HG02943 (cell line): ENCODE measurements around the gene ELOVL2.
"Not testable (repeated sequence)": the region's sequence is repeated elsewhere in the genome, so short reads cannot be mapped to it uniquely, and the experiment has no call there.

Source experiments
- ATAC-seq: cut with Tn5 transposase; IDR thresholded peaks from one replicate; pipeline ENCODE4 v1.9.1; 2021; ENCODE audit warnings: mild to moderate bottlenecking, low read depth, moderate library complexity; ENCODE audit not compliant: unreplicated experiment

Gene ELOVL2

GRCh38 chr6:11025921-11026635 is 18.0 kb downstream of the ELOVL2 start:
- peak; percentile 84 for ATAC-seq

DNA sequence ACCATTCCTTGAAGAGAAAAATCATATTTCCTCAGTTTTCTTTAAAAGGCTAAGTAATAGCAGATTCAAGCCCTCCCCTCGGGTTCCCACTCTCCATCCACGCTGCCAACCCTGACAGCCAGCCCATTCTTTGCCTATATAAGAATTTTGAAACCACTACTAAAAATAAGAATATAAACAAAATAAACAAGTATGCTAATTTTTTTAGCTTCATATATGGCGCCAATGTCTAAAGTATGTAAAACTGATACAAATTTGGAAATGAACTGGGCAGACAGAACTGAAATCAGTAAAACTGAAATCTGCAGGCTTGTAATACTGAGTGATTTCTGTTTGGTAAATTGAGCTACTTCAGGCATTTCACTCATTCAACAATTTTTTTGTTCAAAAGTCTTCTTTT is 19.0 kb downstream of the ELOVL2 start:
- no peak for ATAC-seq

DNA sequence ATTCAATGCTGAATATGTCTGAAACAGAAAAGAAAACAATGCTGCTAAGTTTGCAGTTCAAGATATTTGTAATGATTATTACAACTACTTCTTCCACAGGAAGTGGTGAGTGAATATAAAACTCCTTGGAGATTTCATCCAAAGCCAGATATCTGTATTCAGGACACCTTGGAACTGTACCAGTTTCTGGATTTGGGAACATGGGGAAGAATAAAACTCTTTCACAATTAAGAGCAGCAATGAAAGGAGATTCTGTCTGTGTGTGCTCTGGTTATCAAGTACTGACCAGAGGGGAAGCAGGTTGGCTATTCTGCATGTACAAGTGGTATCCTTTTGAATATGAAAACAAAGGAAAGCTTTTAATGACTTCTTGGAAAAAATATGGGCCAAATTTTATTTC is 21.1 kb downstream of the ELOVL2 start:
- no peak for ATAC-seq

- no peak for ATAC-seq
Measured at GRCh38 chr6:11021714-11022113, 22.4 kb downstream of the ELOVL2 start.

DNA sequence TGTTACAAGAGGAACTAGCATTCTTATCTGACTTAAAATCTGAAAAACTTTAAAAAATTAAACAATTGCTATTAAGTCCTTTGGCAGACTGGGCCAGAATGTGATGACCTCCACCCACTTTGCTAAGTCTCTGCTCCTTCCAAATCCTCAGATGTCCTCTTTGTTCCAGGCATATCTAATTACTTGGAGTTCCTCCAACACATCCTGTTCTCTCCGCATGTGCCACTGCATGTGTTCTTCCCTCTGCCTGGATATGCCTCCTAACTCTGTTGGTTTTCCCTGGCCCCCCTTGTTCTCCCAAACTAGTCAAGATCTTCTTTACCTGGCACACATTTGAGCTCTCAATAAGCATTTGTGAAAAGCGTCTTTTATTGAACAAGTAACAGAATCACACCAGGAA is 23.1 kb downstream of the ELOVL2 start:
- ATAC-seq: no peak

GRCh38 chr6:11018225-11018624 is 25.9 kb downstream of the ELOVL2 start:
- ATAC-seq: no peak

- ATAC-seq: no peak
Measured at GRCh38 chr6:11017090-11017489, 27.0 kb downstream of the ELOVL2 start.

- ATAC-seq: no peak
Measured at GRCh38 chr6:11016452-11016851, 27.7 kb downstream of the ELOVL2 start.

DNA sequence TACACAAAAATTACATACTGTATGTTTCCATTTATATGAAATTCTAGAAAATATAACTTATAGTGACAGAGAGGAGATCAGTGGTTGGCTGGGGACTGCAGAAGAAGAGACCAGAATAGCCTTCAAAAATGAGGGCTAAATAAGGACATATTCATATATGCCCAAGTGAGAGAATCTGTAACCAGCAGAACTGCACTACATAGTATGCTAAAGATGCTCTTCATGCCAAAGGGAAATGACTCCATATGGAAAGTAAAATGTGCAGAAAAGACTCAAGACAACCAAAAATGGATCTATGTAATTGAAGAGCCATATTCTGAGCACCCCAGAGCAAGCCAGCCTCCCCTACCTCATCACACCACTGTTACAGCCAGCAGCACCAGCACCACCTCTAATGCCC is 29.0 kb downstream of the ELOVL2 start:
- no peak for ATAC-seq

DNA sequence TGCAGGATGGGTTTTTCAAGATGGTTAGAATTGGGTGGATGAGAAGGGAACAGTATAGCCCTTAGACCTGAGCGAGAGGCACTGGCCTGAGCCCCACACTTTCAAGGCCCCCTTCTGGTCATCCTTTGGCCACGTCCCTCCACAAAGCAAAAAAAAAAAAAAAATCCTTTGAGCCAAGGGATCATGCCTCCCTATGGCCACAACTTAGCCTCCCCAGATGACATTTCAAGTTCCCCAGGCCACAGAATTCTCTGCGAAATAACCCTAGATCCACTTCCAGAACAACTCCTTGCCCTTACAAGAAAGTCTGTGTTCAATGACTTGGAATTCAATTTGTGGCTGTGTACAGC is 30.4 kb downstream of the ELOVL2 start:
- ATAC-seq: no peak

GRCh38 chr6:11012976-11013720 is 31.0 kb downstream of the ELOVL2 start:
- no peak for ATAC-seq

GRCh38 chr6:11012295-11012754 is 31.8 kb downstream of the ELOVL2 start:
- no peak for ATAC-seq

GRCh38 chr6:11011787-11012234 is 32.3 kb downstream of the ELOVL2 start:
- no peak for ATAC-seq

DNA sequence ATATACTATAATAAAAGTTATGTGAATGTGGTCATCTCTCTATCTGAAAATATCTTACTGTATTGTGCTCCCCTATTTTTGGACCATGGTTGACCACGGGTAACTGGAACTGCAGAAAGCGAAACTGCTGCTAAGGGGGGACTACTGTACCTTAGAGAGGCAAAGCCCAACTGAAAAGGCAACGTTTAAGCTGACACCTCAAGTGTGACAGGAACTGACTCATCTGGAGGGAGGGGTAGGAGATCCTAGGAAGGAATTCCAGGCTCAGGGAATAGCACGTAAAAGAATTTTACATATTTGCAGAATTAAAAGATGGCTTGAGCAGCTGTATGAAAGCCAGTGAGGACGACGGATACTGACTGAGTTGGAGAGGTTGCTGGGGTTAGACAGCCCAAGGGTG is 34.8 kb downstream of the ELOVL2 start:
- ATAC-seq: no peak

DNA sequence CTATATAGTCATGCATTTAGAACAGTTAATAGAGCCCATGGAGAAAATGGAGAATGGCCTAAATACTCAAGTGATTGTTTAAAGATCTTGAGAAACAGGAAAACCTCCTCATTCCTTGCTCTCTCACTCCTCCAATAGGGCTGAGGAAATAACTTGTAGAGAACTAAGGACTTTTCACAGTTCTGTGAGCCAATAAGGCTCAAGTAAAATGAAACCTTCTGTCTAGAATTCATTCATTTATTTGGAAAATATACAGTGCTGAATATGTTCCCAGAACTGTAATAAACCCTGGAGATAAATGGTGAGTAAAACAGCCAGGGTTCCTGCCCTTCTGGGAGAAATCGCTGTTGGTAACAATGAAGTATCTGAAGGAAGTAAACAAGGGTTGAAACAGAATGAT is 35.3 kb downstream of the ELOVL2 start:
- no peak for ATAC-seq

- ATAC-seq: no peak
Measured at GRCh38 chr6:11007715-11008608, 36.1 kb downstream of the ELOVL2 start.

DNA sequence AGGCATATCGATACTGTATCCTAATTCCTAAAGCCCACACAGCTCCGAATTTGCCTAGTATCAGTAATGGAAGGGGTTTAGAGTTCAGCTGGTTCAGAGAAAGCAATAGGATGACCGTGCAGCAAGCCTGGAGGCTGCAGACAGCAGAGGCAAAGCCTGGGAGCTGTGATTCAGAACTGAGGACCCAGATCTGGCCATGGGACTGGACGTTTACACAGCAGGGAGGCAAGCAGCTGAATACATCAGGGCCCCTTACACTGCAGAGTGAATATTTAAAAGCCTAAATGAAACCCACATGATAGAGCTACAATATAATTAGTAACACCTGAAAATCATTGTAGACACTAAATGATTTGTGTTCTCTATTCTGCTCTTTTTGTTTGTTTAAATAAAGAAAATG is 38.0 kb downstream of the ELOVL2 start:
- no peak for ATAC-seq

DNA sequence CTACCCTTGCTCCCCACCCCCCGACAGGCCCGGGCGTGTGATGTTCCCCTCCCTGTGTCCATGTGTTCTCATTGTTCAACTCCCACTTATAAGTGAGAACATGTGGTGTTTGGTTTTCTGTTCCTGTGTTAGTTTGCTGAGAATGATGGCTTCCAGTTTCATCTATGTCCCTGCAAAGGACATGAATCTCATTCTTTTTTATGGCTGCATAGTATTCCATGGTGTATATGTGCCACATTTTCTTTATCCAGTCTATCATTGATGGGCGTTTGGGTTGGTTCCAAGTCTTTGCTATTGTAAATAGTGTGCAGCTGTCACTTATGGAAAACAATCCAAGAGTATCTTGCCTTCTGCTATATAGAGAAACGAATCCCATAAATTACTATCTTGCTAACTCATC is 40.8 kb downstream of the ELOVL2 start:
- not testable (repeated sequence) for ATAC-seq

GRCh38 chr6:11002176-11002575 is 41.9 kb downstream of the ELOVL2 start:
- no peak for ATAC-seq

- no peak for ATAC-seq
Measured at GRCh38 chr6:10999994-11000393, 44.1 kb downstream of the ELOVL2 start.

DNA sequence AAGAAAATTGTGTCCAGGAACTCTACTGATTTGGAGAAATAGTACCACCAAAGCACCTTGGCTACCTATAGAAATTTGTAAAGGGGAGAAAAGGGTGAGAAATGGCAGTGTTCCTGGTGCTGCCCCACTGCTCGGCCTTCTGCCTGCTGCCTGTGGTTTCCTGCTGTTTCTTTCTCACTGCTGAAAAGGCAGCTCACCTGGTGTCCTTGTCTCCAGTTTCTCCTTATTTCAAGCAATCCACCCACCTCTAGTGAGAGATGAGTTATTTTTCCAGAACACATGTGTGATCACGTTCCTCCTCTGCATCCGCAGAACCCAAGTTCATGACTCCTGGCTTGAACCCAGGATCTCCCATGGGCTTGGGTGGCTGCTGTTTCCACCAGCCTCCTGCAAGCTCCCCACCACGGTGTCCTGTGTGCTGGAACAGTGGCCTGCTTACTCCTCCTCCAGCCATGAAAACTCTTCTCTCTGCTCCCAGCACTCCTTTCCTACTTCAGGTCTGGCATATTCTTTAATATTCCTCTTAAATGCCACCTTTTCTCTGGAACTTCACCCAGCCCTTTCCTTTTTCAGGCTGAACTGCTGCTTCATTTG is 48.9 kb downstream of the ELOVL2 start:
- no peak for ATAC-seq
